Fibroblast of the aortic adventitia (primary cell): Measurements from ENCODE around the gene PPHLN1. TPM values are rescaled to one million over a fixed set of nuclear protein-coding genes. Genes with fewer than 3 reads are reported as not detected.
"Not testable (repeated sequence)": the region's sequence is repeated elsewhere in the genome, so short reads cannot be mapped to it uniquely, and the experiment has no call there.

Experiments used
- DNase-seq: peaks from one replicate; pipeline ENCODE4 v3.0.0-alpha.2; 2010; ENCODE audit warnings: low read depth
- H3K4me3 ChIP-seq: 2 replicates; pipeline ENCODE4 v1.5.1; 2011; ENCODE audit warnings: low read depth, mild to moderate bottlenecking, control low read depth, low read length, moderate library complexity
- total RNA-seq: library from RNA; depleted of rRNA; stranded (reverse); fragments of >200 nt; gene quantifications from 2 replicates; pipeline ENCODE4 v1.2.3, GENCODE V29; 2012; ENCODE audit warnings: low replicate concordance
- TF ChIP-seq, protein P1 (sequence below): IDR thresholded peaks from 2 replicates; pipeline ENCODE4 v1.5.1; 2011; ENCODE audit warnings: mild to moderate bottlenecking, low read length, control low read depth, inconsistent platforms; ENCODE audit not compliant: insufficient read depth

The PPHLN1 gene
- total RNA-seq, 1 donor, result 74.7 TPM

DNA sequence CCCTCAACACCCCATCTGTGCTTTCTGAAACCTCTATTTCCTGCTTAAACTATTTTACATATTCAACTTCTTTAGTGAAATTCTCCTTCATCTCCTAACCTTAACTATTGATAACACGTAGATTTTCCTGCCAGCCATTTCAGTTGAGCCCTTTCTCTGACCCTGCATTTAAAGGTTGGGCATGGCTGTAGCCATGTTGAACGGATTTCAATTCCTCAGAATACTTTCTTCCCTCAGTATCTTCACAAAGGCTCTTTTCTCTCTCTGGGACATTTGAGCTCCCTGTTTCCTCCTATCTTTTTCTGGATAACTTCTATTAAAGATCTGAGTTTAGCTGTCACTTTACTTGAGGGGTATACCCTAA, 1.2 kb downstream of the PPHLN1 start:
- peak overlapping the region; percentile 80 for H3K4me3 ChIP-seq
- TF ChIP-seq, protein P1, sequence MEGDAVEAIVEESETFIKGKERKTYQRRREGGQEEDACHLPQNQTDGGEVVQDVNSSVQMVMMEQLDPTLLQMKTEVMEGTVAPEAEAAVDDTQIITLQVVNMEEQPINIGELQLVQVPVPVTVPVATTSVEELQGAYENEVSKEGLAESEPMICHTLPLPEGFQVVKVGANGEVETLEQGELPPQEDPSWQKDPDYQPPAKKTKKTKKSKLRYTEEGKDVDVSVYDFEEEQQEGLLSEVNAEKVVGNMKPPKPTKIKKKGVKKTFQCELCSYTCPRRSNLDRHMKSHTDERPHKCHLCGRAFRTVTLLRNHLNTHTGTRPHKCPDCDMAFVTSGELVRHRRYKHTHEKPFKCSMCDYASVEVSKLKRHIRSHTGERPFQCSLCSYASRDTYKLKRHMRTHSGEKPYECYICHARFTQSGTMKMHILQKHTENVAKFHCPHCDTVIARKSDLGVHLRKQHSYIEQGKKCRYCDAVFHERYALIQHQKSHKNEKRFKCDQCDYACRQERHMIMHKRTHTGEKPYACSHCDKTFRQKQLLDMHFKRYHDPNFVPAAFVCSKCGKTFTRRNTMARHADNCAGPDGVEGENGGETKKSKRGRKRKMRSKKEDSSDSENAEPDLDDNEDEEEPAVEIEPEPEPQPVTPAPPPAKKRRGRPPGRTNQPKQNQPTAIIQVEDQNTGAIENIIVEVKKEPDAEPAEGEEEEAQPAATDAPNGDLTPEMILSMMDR, result no peak
- no peak for DNase-seq

DNA sequence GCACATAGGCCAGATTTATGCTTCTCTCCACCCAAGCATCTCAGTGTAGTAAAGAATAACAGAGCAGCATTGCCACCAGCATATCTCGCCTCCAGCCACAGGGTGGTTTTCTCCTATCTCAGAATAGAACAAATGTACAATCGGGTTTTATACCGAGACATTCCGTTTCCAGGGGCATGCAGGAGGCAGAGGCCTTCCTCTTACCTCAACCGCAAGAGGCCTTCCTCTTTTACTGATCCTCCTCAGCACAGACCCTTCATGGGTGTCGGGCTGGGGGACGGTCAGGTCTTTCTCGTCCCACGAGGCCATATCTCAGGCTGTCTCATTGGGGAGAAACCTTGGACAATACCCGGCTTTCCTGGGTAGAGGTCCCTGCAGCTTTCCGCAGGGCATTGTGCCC, 4.1 kb downstream of the PPHLN1 start:
- DNase-seq, H3K4me3 ChIP-seq: not testable (repeated sequence)

- TF ChIP-seq, protein P1, result peak; percentile 58
- H3K4me3 ChIP-seq, result no peak overlapping the region
- DNase-seq, result peak; percentile 69
Measured at GRCh38 chr12:42332301-42333285, 6.6 kb downstream of the PPHLN1 start.

GRCh38 chr12:42336286-42336685, 10.3 kb downstream of the PPHLN1 start:
- TF ChIP-seq, protein P1, result no peak
- DNase-seq, result no peak
- no peak overlapping the region for H3K4me3 ChIP-seq

GRCh38 chr12:42338280-42338679, 12.3 kb downstream of the PPHLN1 start:
- DNase-seq, result no peak
- H3K4me3 ChIP-seq, result no peak overlapping the region
- TF ChIP-seq, protein P1, result no peak

- DNase-seq, result no peak
- no peak overlapping the region for H3K4me3 ChIP-seq
- TF ChIP-seq, protein P1, result no peak
Measured at GRCh38 chr12:42342028-42342427, 16.1 kb downstream of the PPHLN1 start.

DNA sequence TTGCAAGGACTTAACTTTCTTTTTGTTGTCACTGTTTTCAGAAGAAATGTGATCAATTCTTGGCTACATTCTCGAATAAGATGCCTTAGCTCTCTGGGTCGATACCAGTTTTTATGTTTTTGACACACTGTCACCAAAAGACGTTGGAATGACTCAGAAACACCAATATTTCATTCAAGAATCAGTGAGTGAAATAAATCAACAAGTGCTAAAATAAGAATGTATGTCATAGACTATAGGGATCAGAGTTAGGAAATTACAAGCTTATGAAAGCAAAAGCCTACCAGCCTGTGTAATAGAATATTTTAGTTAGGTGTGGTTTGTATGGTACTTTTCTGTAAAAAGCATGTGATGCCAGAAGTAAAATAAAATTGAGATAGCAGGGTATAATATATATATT, 17.8 kb downstream of the PPHLN1 start:
- DNase-seq, result no peak
- H3K4me3 ChIP-seq, result no peak overlapping the region
- TF ChIP-seq, protein P1, result no peak
